ENCODE results near the gene ATP6V0A1.

- TF ChIP-seq CTCF (conservative IDR thresholded peaks at IDR 0.05; ENCODE audit: low read depth, low read length) = no peak
- no peak for TF ChIP-seq EZH2 (IDR thresholded peaks at IDR 0.05; ENCODE audit: borderline replicate concordance, low read depth, low read length, poor library complexity, severe bottlenecking)
These were observed 55.6 kb downstream of the ATP6V0A1 start for GRCh38 chr17:42514279-42514678.
